Mononuclear cell (primary cell): ENCODE results near the gene SV2A. TPM values are rescaled to one million over a fixed set of nuclear protein-coding genes. Genes with fewer than 3 reads are reported as not detected.
"Not testable (repeated sequence)": the region's sequence is repeated elsewhere in the genome, so short reads cannot be mapped to it uniquely, and the experiment has no call there.

ENCODE experiments used
- H3K27me3 ChIP-seq: 2 replicates; pipeline ENCODE4 v1.6.0; 2011; ENCODE audit warnings: low read length, control low read depth; ENCODE audit not compliant: insufficient read depth
- H3K4me1 ChIP-seq: 2 replicates; pipeline ENCODE4 v1.5.1; 2011; ENCODE audit warnings: mild to moderate bottlenecking, low read length, control low read depth; ENCODE audit not compliant: insufficient read depth
- H3K4me3 ChIP-seq: 2 replicates; pipeline ENCODE4 v1.5.1; 2011; ENCODE audit warnings: mild to moderate bottlenecking, low read length, moderate library complexity
- H3K9me3 ChIP-seq: 2 replicates; pipeline ENCODE4 v1.5.1; 2011; ENCODE audit warnings: low read depth, mild to moderate bottlenecking, control low read depth, low read length
- total RNA-seq: library from RNA; depleted of rRNA; stranded (reverse); fragments of >200 nt; gene quantifications from one replicate; pipeline ENCODE4 v1.2.3, GENCODE V29; 2012

Gene SV2A
- total RNA-seq, 1 donor: 0.73 TPM

DNA sequence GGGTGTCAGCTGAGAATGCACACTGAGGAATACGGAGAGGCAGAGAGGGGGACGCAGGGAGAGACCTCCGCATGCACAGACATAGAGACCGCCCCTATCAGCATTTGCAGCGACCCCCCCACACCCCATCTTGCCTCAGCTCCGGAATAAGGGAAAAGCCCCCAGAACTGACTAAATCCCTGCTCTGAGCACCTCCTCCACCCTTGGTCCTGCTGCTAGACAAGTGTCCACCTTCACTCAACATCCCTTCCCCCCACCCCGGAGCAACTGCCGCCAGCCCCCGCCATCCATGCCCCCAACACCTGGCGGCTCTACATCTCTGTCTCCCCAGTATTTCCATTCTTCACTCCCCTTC lies 769 bp downstream of the SV2A start:
- peaks cover 2% of the 10 kb centered on the region for H3K27me3 ChIP-seq
- H3K9me3 ChIP-seq: no peaks in the 10 kb centered on the region
- peaks cover 26% of the 10 kb centered on the region for H3K4me1 ChIP-seq
- H3K4me3 ChIP-seq: no peak overlapping the region

DNA sequence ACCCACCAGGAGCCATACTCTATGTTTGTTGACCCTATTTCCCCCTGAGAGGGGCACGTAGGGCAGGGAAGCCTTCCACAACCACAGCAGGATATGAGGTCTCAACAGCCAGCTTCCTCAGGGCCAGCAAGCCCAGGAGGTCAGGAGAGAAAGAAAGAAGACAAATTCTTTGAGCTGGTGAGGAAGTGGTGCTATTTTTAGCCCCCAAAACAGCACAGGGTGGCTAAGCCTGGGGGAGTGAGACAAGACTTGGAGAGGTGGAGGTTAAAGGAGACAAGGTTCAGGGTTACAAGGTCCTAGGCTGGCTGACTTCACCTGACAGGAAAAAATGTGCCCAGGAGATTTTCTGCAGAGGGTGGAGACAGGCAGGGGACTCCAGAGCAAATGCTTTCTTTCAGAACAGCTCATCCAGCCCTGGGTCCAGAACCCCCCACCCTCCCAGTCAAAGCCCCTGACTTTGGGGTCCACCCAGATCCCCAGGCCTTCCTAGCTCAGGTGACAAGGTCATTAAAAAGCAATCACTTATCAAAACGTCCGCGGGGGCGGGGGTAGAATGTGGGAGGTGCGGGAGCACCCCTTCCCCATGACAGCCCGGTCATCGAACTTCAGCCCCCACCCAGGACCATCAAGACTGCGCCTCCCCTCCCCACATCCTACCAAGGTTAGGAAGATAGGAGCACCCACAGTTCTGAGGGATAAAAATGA lies 1.3 kb downstream of the SV2A start:
- Histone ChIP-seq H3K27me3 (peaks cover 2% of the 10 kb centered on the region), H3K9me3 (no peaks in the 10 kb centered on the region), H3K4me1 (peaks cover 26% of the 10 kb centered on the region), H3K4me3 (no peak overlapping the region)

DNA sequence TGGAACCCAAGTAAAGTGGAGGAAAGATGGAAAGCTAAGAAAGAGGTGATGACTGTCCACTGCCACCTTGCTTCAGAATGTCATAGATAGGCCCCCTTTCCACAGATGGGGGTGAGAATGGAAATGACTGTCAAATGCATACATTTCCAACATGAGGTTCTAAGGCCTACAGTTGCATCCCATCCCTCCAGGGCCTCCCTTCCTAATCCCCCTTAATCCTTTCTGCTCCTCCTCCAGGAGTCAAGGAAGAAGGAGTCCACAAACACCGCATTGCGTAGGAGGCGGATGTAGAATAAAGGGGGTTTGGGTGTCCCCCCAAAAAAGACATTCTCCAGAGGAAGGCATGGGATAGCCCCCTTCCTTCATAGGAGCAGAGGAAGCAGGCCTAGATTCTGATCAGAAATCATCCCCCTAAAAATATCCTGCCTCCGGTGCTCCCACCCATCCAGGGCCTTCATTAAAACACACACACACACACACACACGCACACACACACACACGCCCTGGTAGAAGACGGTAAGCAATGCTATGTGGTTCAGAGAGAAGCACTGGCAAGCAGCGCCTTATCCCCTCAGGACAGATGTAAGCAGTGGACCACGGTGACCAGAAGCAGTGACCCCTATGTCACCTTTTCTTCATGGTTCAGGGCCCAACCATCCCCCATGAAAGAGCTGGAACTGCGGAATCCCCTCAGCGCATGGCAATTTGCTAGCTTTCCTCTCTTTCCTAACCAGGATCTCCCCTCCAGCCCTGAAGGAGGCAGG lies 2.0 kb downstream of the SV2A start:
- H3K4me1 ChIP-seq: peaks cover 26% of the 10 kb centered on the region
- no peaks in the 10 kb centered on the region for H3K9me3 ChIP-seq
- peaks cover 2% of the 10 kb centered on the region for H3K27me3 ChIP-seq
- no peak overlapping the region for H3K4me3 ChIP-seq

DNA sequence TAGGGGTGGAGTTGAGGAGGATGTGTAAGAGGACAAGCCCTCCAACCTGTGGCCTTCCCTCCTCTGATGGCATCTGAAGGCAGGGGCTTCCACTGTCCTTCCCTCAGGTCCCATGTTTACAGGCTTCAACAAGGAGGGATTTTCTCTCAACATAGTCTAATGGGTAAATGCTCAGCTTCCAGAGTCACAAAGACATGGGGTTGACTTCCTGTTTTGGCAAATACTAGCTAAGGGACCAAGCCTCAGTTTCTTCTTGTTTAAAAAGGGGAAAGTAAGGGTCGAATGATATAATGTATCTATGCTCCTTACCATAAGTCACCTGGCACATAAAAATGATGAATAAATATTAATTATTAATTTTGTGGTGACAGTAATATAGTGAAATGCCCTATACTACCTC lies 3.1 kb downstream of the SV2A start:
- peaks cover 2% of the 10 kb centered on the region for H3K27me3 ChIP-seq
- H3K4me3 ChIP-seq: no peak overlapping the region
- no peaks in the 10 kb centered on the region for H3K9me3 ChIP-seq
- peaks cover 26% of the 10 kb centered on the region for H3K4me1 ChIP-seq

DNA sequence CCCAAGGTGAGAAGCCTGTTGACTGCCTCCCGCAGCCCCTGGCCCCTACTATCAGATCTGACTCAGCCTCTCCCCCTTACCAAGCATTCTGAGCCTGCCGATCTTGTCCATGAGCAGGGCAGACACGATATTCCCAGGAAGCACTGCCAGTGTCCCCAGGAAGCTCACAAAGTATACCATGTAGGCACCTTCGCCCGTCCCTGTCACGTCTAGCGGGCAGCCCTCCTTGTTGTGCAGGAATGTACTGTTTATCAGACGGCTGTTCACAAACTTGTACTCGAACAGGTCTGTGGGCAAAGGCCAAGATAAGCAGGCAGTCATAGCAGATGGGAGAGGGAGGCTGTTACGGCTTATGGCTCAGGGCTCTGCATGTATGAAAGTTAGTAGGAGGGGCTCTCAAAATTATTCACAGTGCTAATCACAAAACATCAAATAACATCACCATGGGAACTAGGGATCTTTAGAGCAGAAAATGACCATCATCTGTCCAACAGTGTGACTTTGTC lies 11.0 kb downstream of the SV2A start:
- Histone ChIP-seq H3K9me3 (no peaks in the 10 kb centered on the region), H3K4me1 (no peaks in the 10 kb centered on the region), H3K4me3 (no peak overlapping the region), H3K27me3 (no peaks in the 10 kb centered on the region)

DNA sequence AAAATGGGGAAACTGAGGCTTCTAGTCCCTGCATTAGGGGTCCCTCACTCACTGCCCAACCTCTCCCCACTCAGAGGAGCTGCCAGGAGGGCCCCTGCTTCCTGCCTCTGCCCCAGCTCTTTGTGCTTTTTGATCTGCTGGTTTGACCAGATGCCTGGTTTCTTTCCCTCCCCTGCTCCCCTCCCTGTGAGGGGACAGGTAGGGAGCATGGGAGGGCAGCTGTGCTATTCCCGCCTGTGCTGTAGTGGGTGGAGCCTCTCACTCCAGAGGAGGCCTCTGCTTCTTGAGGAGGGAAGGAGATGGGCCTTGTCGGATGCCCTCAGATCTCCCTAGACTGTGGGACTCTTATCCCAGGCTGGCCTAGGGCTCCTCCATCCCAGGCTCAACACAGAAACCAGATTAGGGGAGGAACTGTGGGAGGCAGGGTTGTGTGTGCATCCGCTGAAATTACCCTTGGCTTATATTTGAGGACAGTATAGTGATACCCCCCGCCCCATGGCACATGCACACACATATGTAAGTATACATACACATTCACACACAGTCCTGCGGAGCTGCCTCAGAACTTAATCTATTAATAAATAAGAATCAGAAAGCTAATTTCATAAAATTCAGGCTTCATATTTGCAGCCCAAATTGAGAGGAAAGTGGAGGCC lies 13.7 kb downstream of the SV2A start:
- H3K9me3 ChIP-seq: no peaks in the 10 kb centered on the region
- H3K4me1 ChIP-seq: peaks cover 8% of the 10 kb centered on the region
- H3K4me3 ChIP-seq: no peak overlapping the region
- no peaks in the 10 kb centered on the region for H3K27me3 ChIP-seq

DNA sequence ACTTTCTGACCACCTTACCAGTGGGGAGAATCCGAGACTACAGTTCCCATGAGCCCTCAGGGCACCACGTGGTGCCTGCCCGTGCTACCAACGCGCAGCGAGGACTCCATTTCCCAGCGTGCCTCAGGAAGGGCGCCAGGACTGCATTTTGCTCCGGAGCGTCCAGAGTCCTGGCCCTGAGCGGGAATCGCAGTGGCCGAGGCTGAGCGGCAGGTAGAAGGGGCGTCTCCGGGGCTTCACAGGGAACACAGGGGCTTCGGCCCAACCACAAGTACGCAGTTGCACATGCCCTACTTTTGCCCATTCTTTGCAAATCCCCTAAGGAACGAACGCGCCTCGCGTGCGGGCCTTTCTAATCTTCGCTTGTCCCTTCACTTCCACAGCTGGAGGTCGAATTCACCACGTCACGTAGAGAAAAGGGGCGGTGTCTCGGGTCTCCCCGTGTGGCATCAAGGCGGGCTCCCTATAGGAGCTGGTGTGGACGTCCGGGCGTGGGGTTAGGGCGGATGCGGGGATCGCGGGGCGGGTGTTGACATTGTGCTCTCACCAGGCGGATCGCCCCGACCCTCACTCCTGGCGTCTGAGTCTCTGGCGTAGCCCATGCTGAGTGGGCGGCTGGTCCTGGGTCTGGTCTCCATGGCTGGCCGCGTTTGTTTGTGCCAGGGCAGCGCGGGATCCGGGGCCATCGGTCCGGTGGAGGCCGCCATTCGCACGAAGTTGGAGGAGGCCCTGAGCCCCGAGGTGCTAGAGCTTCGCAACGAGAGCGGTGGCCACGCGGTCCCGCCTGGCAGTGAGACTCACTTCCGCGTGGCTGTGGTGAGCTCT lies 18.0 kb downstream of the SV2A start, which contains the start of gene BOLA1:
Gene BOLA1, plus strand, starts transcription at position 109 of the 825 bp plus-strand sequence. Its CDS starts 492 bp downstream, at position 601.
- peaks cover 8% of the 10 kb centered on the region for H3K4me1 ChIP-seq
- H3K4me3 ChIP-seq: peak within 1 kb of the TSS; percentile 58
- no peaks in the 10 kb centered on the region for H3K9me3 ChIP-seq
- H3K27me3 ChIP-seq: no peaks in the 10 kb centered on the region

DNA sequence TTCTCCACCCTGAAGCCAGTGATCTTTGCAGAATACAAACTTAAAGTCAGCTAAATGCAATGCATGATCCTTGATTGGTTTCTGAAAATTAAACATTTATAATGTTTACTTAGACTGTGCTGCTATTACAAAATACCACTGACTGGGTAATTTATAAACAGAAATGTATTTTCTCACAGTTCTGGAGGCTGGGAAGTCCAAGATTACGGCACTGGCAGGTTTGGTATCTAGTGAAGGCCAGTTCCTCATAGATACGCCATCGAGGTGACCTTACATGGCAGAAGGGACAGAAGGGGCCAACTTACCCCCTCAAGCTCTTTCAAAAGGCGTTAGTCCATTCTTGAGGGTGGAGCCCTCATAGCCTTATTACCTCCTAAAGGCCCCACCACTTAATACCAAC lies 21.1 kb downstream of the SV2A start:
- Histone ChIP-seq H3K9me3 (no peaks in the 10 kb centered on the region), H3K27me3 (no peaks in the 10 kb centered on the region), H3K4me3 (no peak overlapping the region), H3K4me1 (peaks cover 8% of the 10 kb centered on the region)

DNA sequence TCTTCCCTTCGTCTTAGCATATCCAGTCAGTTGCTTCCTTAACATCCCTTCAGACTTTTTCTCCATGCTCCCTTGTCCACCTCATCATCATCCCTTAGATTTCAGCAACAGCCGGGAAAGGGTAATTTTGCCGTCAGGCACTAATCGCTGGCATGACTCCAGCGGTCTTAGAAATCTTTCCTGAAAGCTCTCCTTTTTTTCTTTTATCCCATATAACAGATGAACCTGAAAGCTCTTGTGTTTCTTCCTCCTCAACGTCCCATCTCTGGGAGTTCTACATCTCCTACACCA lies 28.7 kb downstream of the SV2A start:
- Histone ChIP-seq H3K9me3 (no peaks in the 10 kb centered on the region), H3K4me1 (peaks cover 28% of the 10 kb centered on the region), H3K27me3 (no peaks in the 10 kb centered on the region), H3K4me3 (peak overlapping the region; percentile 87)

DNA sequence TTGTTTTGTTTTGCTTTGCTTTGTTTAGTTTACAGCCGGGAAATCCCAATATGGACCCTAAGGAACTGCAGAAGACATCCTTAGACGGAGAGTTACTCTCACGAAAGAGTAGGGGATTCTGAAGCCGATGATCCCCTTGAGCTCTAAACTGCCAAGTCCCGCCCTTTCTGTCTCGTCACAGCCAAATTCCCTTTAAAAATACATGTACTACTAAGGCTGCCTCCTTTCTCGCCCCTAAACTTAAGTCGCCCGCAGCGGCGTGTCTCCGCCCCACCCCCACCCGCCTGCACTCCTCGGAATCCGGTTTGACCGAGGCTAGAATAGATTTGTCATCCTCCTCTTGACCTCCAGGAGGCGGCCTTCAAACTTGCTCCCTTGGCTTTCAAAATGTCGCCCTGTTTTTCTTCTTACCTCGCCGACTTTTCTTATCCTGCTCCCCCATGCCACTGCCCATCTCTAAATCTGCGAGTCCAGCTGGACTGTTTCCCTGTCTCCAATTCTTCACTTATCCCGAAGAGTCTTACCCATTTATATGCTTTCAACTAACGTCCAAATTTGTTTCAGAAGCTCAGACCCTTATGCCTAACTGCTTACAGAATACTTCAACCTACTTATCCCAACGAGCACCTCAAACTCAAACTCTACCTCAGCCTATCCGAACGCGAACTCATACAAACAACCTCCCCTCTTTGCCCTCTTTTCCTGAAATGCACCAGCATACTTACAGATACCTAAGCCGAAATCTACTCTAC lies 29.2 kb downstream of the SV2A start:
- Histone ChIP-seq H3K9me3 (no peaks in the 10 kb centered on the region), H3K4me3 (peak overlapping the region; percentile 87), H3K4me1 (peaks cover 33% of the 10 kb centered on the region), H3K27me3 (no peaks in the 10 kb centered on the region)

DNA sequence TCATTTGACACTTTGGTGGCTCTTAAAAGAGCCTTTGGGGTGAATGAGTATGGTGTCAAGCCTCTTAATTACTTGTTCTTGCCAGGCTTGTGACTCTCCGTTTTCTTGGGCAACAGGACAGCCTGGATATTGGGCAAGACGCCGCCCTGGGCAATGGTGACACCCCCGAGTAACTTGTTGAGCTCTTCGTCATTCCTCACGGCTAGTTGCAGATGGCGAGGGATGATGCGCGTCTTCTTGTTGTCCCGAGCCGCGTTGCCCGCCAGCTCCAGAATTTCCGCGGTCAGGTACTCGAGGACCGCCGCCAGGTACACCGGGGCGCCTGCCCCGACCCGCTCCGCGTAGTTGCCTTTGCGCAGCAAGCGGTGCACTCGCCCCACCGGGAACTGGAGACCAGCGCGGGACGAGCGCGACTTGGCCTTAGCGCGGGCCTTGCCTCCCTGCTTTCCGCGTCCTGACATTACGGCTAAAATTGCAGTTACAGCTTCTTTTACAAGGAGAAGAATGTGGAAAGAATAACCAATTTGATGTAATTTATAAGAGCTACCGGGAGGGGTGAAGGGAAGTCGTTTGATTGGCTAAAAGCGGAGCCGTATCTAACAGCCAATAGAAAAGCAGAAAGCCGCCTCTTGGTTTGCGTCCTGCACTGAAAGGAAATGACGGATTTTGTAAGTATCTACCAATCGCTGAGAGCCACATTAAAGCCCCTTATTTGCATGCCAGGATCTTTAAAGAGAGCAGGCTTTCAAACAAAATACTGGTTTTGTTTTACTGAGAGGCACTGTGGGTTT lies 30.0 kb downstream of the SV2A start:
- H3K9me3 ChIP-seq: no peaks in the 10 kb centered on the region
- H3K4me3 ChIP-seq: peak overlapping the region; percentile 87
- H3K4me1 ChIP-seq: peaks cover 34% of the 10 kb centered on the region
- no peaks in the 10 kb centered on the region for H3K27me3 ChIP-seq

DNA sequence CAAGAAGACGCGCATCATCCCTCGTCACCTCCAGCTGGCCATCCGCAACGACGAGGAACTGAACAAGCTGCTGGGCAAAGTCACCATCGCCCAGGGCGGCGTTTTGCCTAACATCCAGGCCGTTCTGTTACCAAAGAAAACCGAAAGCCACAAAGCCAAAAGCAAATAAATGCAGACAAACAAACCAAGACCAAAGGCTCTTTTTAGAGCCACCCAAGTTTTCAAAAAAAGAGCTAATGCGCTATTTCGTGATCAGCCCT lies 30.5 kb downstream of the SV2A start:
- H3K4me3 ChIP-seq: peak overlapping the region; percentile 87

DNA sequence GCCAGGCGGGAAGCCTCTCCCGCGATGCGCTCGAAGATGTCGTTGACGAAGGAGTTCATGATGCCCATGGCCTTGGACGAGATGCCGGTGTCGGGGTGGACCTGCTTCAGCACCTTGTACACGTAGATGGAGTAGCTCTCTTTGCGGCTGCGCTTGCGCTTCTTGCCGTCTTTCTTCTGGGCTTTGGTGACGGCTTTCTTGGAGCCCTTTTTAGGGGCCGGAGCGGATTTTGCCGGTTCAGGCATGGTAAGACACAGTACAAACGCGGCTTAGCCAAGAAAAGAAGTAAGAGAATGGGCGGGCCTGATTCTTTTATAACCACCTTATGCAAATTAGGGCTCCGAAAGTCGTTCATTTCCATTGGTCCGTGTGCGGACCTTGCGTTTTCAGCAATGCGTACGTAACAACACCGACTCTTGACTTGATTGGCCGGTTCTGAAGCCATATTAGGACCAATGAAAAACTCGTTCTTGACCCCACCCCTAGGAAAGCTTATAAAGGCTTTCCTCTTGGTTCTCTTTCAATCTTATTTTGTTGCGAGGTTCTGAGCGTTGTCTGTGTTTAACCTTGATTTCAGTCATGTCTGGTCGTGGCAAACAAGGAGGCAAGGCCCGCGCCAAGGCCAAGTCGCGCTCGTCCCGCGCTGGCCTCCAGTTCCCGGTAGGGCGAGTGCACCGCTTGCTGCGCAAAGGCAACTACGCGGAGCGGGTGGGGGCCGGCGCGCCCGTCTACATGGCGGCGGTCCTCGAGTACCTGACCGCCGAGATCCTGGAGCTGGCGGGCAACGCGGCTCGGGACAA lies 31.0 kb downstream of the SV2A start:
- Histone ChIP-seq H3K27me3 (no peaks in the 10 kb centered on the region), H3K9me3 (no peaks in the 10 kb centered on the region), H3K4me3 (peak overlapping the region; percentile 87), H3K4me1 (peaks cover 38% of the 10 kb centered on the region)

More for the DNA sequence above, 30.5 kb downstream of the SV2A start:
- H3K9me3 ChIP-seq, H3K27me3 ChIP-seq: not testable (repeated sequence)
- H3K4me1 ChIP-seq: peaks cover 34% of the 10 kb centered on the region
